Cardiac fibroblast (primary cell): ENCODE results near the gene CLCNKA.
"Not testable (repeated sequence)": the region's sequence is repeated elsewhere in the genome, so short reads cannot be mapped to it uniquely, and the experiment has no call there.

Experiments
- DNase-seq, 2 donors: peaks; one replicate each; pipeline versions ENCODE4 v3.0.0 to v3.0.0-alpha.2; 2010; ENCODE audit warnings: low read depth in 2 of 2
- H3K4me3 ChIP-seq, 2 donors: replicated peaks in 1 of 2; 1 replicate in 1 of 2; 2 replicates in 1 of 2; pipeline ENCODE4 v1.5.1; 2011; ENCODE audit warnings: low read depth in 2 of 2, low read length in 2 of 2, mild to moderate bottlenecking in 2 of 2, moderate library complexity in 1 of 2
- CTCF ChIP-seq: IDR thresholded peaks from one replicate; pipeline ENCODE4 v1.5.1; 2011; ENCODE audit warnings: low read depth, mild to moderate bottlenecking, low read length, inconsistent platforms

CLCNKA gene

GRCh38 chr1:16047791-16048475, 26.1 kb downstream of the CLCNKA start:
- no peak for DNase-seq
- no peak overlapping the region for H3K4me3 ChIP-seq
- TF ChIP-seq CTCF, result no peak

GRCh38 chr1:16048573-16049189, 26.8 kb downstream of the CLCNKA start:
- TF ChIP-seq CTCF, result no peak
- peak in 1 of 2 donors; percentile 57 for DNase-seq
- H3K4me3 ChIP-seq, result peak overlapping the region; percentile 24 to 35

GRCh38 chr1:16050328-16050727, 28.5 kb downstream of the CLCNKA start:
- H3K4me3 ChIP-seq, result no peak overlapping the region
- DNase-seq, result no peak
- no peak for TF ChIP-seq CTCF

GRCh38 chr1:16051039-16051438, 29.2 kb downstream of the CLCNKA start:
- TF ChIP-seq CTCF, result no peak
- no peak for DNase-seq
- H3K4me3 ChIP-seq, result no peak overlapping the region

- DNase-seq, H3K4me3 ChIP-seq: not testable (repeated sequence)
Observed at GRCh38 chr1:16051949-16052348, 30.1 kb downstream of the CLCNKA start.

- DNase-seq, result no peak
- H3K4me3 ChIP-seq, result no peak overlapping the region
- no peak for TF ChIP-seq CTCF
Observed at GRCh38 chr1:16053781-16054502, 32.1 kb downstream of the CLCNKA start.
